Effector CD4-positive, alpha-beta T cell (primary cell): ENCODE results near the gene KDF1.
"Not testable (repeated sequence)": the region's sequence is repeated elsewhere in the genome, so short reads cannot be mapped to it uniquely, and the experiment has no call there.

ENCODE experiments used
- DNase-seq: peaks from one replicate; pipeline ENCODE4 v3.0.0-alpha.2; 2020

KDF1 gene

DNA sequence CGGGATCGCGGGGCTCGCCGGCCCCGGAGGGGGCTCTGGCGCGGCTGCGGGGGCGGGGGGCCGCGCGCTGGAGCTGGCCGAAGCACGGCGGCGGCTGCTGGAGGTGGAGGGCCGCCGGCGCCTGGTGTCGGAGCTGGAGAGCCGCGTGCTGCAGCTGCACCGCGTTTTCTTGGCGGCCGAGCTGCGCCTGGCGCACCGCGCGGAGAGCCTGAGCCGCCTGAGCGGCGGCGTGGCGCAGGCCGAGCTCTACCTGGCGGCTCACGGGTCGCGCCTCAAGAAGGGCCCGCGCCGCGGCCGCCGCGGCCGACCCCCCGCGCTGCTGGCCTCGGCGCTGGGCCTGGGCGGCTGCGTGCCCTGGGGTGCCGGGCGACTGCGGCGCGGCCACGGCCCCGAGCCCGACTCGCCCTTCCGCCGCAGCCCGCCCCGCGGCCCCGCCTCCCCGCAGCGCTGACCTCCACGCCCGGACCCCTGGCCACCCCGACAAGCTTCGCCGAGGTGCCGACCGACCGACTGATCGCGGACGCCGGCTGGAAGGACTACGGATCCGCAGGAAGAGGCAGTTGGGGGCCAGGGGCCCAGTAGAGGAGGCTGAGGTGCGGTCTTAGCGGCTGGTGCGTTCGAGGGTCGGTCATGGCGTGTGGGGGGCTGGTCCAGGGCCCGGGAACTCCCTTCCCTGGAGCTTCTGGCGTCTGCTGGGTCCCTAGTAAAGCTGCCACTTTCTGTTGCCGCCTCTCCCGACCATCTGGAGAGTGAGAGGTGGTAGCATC is 33.9 kb upstream of the KDF1 start:
- no peak for DNase-seq

DNA sequence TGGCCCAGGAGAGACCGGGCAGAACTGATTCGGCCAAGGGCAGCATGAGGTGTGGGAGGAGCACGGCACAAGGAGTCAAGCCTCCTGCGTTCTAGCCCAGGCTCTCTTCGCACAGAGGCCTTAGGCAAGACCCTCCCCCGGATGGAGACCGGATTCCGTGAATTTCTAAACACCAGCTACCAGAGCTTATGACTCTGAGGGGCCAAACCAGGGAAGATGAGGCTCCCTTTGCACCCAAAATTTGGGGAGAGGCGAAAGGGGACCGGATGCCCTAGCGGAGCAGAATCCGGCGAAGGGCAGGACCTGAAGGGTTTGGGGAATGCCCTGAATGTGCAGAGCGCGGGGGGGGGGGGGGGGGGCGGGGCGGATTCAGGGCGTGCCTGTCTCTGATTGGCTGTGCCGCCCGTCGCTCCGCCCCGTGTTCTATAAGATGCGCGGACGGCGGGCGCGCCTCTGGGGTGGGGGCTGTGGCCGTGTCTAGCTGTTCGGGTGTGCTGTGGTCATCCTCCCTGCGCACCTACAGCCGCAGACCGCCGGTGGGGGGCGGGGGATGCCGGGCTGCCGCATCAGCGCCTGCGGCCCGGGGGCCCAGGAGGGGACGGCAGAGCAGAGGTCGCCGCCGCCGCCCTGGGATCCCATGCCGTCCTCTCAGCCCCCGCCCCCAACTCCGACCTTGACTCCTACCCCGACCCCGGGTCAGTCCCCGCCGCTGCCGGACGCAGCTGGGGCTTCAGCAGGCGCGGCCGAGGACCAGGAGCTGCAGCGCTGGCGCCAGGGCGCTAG is 33.2 kb upstream of the KDF1 start, which contains the start of gene TRNP1:
Gene TRNP1 (plus strand): TSS at position 456 of the 783 bp plus-strand sequence. CDS start 95 bp downstream, at position 551.
- DNase-seq = peak; percentile 59

GRCh38 chr1:26991310-26992116 is 31.2 kb upstream of the KDF1 start:
- no peak for DNase-seq

GRCh38 chr1:26989403-26990109 is 29.3 kb upstream of the KDF1 start:
- DNase-seq = not testable (repeated sequence)

GRCh38 chr1:26986658-26987057 is 26.4 kb upstream of the KDF1 start:
- DNase-seq = no peak

DNA sequence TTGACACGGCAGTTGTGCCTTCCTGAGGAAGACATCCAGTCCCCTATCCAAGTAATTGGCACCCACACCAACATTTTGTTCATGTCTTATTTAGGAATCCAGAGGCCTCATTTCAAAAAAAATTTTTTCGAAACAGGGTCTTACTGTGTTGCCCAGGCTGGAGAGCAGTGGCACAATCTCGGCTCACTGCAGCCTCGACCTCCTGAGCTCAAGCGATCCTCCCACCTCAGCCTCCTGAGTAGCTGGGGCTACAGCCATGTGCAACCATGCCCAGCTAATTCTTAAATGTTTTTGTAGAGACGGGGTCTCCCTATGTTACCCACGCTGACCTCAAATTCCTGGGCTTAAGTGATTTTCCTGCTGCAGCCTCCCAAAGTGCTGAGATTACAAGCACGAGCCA is 24.0 kb upstream of the KDF1 start:
- DNase-seq = no peak

DNA sequence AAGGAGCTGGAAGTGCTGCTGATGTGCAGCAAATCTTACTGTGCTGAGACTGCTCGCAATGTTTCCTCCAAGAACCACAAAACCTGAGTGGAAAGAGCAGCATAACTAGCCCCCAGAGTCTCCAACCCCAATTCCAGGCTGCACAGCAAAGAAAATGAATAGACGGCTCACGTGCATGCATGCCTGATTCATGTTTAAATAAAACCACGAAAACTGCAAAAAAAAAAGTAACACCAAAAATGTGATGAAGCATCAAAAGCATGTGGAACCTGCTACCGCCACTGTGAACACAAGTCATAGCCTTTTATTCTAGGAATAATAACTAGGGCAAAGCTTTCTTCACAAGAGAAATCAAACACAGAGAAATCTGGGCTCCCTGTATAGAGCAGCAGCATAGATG is 23.6 kb upstream of the KDF1 start:
- DNase-seq = no peak

- no peak for DNase-seq
These were observed 21.0 kb upstream of the KDF1 start for GRCh38 chr1:26981146-26981846.

- DNase-seq = no peak
These were observed 18.6 kb upstream of the KDF1 start for GRCh38 chr1:26978901-26979300.

DNA sequence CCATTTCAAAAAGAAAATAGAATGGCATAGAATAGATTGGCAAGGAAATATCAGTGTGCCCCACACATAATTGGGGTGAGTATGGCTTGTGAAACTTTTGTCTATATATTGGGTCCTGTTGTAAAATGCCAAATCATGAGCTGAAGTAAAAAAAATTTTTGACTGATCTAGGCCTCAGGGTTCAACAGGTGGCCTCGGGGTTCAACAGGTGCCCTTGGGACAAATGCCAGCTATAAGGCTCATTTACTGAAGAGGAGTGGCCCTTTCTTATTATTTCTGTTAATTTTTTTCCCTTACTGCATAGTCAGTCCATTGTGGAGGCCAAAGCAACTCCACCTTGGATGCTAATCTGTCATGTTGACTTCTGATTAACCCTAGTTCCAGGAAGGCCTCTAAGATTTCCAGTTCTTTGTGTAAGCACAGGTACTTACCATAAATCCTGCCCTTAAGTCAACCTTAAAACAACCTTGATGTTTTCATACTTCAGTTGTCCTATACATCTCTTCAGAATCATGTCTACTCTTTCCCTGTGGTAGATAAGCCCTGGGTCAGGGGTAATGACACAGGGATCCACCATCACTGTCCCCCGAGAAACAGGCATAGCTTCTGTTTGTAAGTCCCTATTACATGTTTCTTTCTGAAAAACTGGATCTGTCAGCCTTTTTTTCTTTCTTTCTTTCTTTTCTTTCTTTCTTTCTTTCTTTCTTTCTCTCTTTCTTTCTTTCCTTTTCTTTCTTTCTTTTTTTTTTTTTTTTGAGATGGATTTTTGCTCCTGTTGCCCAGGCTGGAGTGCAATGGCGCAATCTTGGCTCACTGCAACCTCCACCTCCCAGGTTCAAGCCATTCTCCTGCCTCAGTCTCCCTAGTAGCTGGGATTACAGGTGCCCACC is 16.6 kb upstream of the KDF1 start:
- DNase-seq = no peak

DNA sequence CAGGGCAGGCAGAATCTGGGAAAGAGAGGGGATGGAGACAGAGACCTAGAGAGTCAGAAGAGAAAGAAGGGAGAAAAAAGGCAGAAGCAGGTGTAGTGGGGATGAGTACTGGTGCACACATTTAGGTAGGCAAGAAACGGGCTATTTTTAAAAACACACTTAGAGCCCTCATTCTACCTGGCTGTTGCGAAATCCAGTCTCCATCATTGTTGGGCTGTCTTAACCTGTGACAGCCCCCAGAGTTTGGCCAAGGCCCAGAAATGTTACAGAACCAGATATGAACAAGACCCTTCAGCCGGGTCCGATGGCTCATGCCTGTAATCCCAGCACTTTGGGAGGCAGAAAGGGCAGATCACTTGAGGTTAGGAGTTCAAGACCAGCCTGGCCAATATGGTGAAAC is 12.6 kb upstream of the KDF1 start:
- DNase-seq = no peak

GRCh38 chr1:26972390-26972789 is 12.1 kb upstream of the KDF1 start:
- no peak for DNase-seq

DNA sequence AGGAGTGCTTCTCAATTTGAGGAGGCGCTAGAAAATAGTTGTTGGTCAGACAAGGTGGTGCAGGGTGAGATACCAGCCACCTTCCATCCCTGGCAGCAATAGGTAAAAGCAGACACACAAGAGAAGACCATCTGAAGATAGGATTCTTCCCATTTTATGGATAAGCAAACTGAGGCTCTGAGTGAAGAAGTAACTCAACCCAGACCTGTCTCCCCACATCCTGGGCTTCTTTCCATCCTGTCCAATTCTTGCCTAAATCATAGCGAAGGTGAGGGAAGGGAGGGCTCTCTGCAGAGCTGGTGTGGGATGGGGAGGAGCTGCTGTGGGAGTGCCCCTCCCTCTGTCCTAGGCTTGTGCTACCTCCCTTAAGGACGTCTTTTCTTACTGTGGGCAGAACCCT is 11.3 kb upstream of the KDF1 start:
- no peak for DNase-seq

- no peak for DNase-seq
These were observed 10.5 kb upstream of the KDF1 start for GRCh38 chr1:26970810-26971209.

GRCh38 chr1:26965628-26966027 is 5.4 kb upstream of the KDF1 start:
- DNase-seq = no peak

DNA sequence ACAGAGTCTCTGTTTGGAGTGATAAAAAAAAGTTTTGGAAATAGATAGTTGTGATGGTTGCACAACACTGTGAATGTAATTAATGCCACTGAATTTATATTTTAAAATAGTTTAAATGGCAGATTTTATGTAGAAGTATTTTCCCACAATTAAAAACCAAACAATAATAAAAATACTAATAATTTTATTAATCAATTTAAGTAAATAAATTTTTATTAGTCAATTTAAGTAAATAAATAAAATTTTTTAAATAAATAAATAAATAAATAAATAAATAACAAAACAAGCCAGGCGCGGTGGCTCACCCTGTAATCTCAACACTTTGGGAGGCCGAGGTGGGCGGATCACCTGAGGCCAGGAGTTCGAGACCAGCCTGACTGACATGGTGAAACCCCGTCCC is 4.9 kb upstream of the KDF1 start:
- DNase-seq = no peak

- DNase-seq = no peak
These were observed 1.6 kb upstream of the KDF1 start for GRCh38 chr1:26961826-26962225.

DNA sequence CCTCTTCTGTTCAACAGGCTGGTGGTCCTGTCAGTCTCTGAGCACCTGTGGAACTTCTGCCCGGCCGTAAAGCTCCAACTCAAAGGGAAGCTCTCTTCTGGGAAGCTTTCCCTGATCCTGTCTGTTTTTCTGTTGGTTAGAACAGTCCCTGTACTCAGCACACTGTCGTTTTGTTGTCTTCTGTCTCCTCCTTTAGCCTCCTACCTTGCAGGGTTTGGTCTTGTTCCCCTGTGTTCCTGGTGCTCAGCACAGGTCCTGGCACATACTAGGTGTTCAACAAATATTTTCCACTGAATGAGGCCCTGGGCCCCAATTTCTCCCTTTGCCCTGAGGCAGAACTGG is 328 bp upstream of the KDF1 start:
- DNase-seq = no peak

- no peak for DNase-seq
These were observed 998 bp downstream of the KDF1 start for GRCh38 chr1:26959270-26959669.

DNA sequence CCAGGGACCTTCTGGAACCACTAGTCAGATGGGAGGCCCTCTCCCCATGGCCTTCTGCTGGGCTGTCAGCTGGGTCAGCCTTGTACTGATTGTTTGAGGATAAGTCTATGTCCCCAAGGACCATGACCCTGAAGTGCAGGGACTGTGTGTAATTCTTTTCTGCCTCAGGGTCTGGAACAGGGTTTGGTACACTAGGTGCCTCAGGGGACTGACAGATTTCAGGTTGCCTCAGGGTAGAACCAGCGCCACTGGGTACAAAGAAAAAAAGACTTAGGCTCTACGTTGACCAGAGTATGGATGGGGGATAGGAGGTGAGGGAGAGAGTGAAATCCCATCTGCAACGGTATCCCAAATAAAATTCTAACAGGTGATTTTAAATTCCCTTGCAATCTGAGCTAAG is 3.0 kb downstream of the KDF1 start:
- DNase-seq = no peak

DNA sequence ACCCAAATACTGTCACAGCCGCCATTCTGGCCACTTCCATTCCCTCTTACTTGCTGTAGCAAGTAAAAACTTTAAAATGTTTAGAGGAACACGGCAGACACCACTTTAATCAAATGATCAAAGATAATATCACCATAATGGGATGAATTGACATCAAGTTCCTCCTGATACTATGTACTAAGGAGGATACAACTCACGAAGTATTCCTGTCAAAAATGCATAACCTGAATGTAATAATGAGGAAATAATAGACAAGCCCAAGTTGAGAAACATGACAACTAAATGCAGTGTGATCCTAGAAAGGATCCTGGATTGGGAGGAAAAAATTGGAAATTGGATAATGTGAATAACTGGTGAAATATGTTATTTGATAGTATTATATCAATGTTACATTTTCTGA is 3.9 kb downstream of the KDF1 start:
- no peak for DNase-seq
